ENCODE measurements around the gene SLC25A21.
"Not testable (repeated sequence)": the region's sequence is repeated elsewhere in the genome, so short reads cannot be mapped to it uniquely, and the experiment has no call there.

The SLC25A21 gene

DNA sequence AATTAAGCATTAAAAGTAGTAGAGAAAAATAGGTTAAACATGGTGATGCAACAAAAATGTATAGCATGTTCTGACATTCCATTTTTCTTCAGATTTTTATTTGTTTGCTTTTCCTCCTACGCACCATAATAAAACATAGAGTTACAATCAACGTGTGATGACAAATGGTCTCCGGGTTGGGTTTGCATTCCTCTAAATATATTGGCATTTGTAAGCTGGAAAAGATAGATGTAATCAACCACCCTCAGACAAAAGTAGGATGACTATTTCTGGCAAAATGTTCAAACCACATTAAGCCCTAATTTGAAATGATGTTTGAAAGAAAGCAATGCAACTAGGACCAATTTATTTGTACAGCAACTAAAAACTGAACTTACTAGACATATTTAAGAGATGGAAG, 58.4 kb downstream of the SLC25A21 start:
- no peak for DNase-seq
- CTCF ChIA-PET, result no interaction called here
- H3K9me3 Mint-ChIP-seq, result peaks cover 3% of the 10 kb centered on the region
- no peaks in the 10 kb centered on the region for H3K27me3 Mint-ChIP-seq
- no peak overlapping the region for H3K27ac Mint-ChIP-seq
- no peaks in the 10 kb centered on the region for H3K36me3 Mint-ChIP-seq
- H3K4me3 Mint-ChIP-seq, result no peak overlapping the region
- H3K4me1 Mint-ChIP-seq, result no peaks in the 10 kb centered on the region

- DNase-seq, result no peak
- Mint-ChIP-seq H3K36me3 (no peaks in the 10 kb centered on the region), H3K27me3 (no peaks in the 10 kb centered on the region), H3K9me3 (peaks cover 8% of the 10 kb centered on the region), H3K4me1 (no peaks in the 10 kb centered on the region), H3K4me3 (no peak overlapping the region), H3K27ac (no peak overlapping the region)
- CTCF ChIA-PET, result no interaction called here
Measured at GRCh38 chr14:37098132-37098531, 74.3 kb downstream of the SLC25A21 start.

DNA sequence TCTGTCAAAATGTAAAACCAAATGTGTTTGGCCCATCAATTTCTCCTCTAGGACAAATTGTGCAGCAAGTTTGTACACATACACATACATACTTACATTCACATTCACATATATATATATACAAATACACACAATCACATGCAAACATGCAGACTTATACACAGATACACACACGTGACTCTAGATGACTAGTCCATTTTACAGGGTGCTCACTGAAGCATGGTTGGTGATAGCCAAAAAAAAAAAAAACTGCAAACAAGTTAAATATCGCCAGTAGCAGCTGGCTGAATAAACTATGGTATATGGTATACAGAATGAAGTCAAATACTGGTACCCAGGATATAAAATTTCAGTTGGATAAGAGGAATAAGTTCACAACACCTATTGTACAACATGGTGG, 77.9 kb downstream of the SLC25A21 start:
- Mint-ChIP-seq H3K27me3 (no peaks in the 10 kb centered on the region), H3K4me1 (no peaks in the 10 kb centered on the region), H3K27ac (no peak overlapping the region), H3K36me3 (no peaks in the 10 kb centered on the region), H3K9me3 (peaks cover 4% of the 10 kb centered on the region), H3K4me3 (no peak overlapping the region)
- CTCF ChIA-PET, result no interaction called here
- no peak for DNase-seq

- H3K36me3 Mint-ChIP-seq, result no peaks in the 10 kb centered on the region
- DNase-seq, result no peak
- H3K9me3 Mint-ChIP-seq, result peaks cover 2% of the 10 kb centered on the region
- no peaks in the 10 kb centered on the region for H3K27me3 Mint-ChIP-seq
- H3K4me1 Mint-ChIP-seq, result no peaks in the 10 kb centered on the region
- CTCF ChIA-PET, result no interaction called here
- H3K4me3 Mint-ChIP-seq, result no peak overlapping the region
- no peak overlapping the region for H3K27ac Mint-ChIP-seq
Measured at GRCh38 chr14:37093364-37093763, 79.0 kb downstream of the SLC25A21 start.

DNA sequence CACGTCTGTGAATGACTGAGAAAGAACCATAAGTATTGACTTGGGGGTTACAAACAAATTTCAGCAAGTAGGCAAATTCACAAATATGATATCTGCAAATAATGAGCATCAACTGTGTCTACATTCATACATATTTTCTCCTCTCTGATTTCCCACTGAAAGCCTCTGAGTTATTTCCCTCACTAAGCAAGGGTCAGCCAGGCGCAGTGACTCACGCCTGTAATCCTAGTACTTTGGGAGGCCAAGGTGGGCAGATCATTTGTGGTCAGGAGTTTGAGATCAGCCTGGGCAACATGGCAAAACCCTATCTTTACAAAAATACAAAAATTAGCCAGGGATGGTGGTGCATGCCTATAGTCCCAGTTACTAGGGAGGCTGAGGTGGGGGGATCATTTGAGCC, 80.8 kb downstream of the SLC25A21 start:
- no peak for DNase-seq
- Mint-ChIP-seq H3K36me3 (no peaks in the 10 kb centered on the region), H3K4me1 (no peaks in the 10 kb centered on the region), H3K4me3 (no peak overlapping the region), H3K27ac (no peak overlapping the region), H3K27me3 (no peaks in the 10 kb centered on the region), H3K9me3 (peaks cover 2% of the 10 kb centered on the region)
- CTCF ChIA-PET, result no interaction called here

DNA sequence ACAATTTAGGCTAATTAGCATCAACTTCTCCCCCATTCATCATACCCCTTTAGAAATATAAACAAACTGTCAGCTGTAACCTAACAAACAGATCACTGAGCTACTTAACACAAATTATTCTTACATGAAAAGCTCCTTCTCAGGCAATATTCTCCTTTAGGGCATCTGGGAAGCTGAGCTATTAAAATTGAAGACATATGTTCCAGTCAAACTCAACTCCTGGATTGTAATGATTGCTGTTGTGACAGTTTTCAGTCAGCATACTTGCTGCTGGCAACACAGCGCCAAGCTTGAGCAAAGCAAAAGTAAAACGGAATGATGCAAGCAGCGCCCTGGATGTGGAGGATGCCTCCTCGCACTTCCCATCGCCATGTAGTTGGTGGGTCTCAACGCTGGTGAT, 82.4 kb downstream of the SLC25A21 start:
- CTCF ChIA-PET, result no interaction called here
- no peak for DNase-seq
- H3K27ac Mint-ChIP-seq, result no peak overlapping the region

GRCh38 chr14:37089410-37089809, 83.0 kb downstream of the SLC25A21 start:
- Mint-ChIP-seq H3K36me3 (no peaks in the 10 kb centered on the region), H3K9me3 (peaks cover 2% of the 10 kb centered on the region), H3K4me1 (no peaks in the 10 kb centered on the region), H3K4me3 (no peak overlapping the region), H3K27ac (no peak overlapping the region), H3K27me3 (no peaks in the 10 kb centered on the region)
- no peak for DNase-seq
- CTCF ChIA-PET, result no interaction called here

More for the DNA sequence above, 82.4 kb downstream of the SLC25A21 start:
- peaks cover 2% of the 10 kb centered on the region for H3K9me3 Mint-ChIP-seq
- no peaks in the 10 kb centered on the region for H3K4me1 Mint-ChIP-seq
- no peak overlapping the region for H3K4me3 Mint-ChIP-seq
- no peaks in the 10 kb centered on the region for H3K27me3 Mint-ChIP-seq
- H3K36me3 Mint-ChIP-seq, result no peaks in the 10 kb centered on the region

DNA sequence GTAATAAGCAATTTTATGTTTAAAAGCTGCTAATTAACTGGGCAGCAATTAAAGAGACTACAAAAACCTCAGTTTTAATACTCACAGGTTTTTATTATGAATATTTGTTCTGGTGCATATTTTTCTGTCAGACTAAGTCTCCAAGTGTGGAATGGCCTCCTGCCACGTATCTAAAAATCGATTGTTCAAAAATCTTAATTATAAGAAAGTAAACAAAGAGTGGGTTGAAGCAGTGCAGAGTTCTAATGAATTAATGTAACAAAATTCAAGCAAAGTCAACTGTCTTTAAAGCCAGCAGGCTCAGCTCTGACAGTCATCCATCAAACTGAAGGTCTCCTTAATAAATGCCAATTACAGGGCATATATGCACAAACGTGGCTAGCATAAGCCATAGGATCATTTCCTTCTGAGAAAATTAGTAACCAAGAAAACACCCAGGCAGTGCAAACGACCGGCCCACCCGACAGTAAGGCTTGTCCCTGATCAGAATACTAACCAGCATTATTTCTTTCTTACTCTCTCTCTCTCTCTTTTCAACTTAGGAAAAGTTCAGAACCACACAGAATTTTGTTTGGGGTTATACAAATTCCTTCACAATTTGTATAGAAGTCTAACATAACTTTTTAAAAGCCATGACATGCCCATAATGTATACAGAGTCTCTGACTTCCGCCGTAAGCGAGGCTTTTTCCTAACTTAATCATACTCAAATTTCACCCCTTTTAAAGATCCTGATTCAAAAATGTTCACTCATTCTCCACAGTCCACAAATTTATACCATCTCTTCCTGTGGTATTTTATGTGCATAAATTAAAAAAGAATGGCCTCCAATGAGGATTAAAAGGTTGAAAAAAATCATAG, 83.8 kb downstream of the SLC25A21 start:
- no peaks in the 10 kb centered on the region for H3K36me3 Mint-ChIP-seq
- no peak overlapping the region for H3K4me3 Mint-ChIP-seq
- H3K27me3 Mint-ChIP-seq, result no peaks in the 10 kb centered on the region
- no peak overlapping the region for H3K27ac Mint-ChIP-seq
- no peak for DNase-seq
- CTCF ChIA-PET, result no interaction called here
- no peaks in the 10 kb centered on the region for H3K9me3 Mint-ChIP-seq
- no peaks in the 10 kb centered on the region for H3K4me1 Mint-ChIP-seq

DNA sequence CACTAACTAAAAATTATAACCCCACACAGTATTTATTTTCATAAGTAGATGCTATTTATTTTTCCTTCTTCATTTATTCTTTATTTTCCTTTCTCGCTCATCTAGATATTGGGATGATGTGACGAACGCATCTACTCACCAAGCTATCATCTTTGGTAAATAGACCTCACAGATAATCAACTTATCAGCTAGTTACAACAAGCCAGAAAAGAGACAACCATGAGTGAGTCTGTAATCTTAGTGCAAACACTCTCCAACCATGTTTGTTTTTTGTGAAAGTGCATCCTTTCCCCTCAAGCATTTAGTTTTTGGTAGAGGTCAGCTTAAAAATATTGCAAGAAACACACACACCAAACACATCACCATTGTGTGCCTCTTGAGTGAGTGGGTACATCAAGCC, 84.9 kb downstream of the SLC25A21 start:
- H3K27me3 Mint-ChIP-seq, result no peaks in the 10 kb centered on the region
- CTCF ChIA-PET, result no interaction called here
- H3K9me3 Mint-ChIP-seq, result no peaks in the 10 kb centered on the region
- H3K4me1 Mint-ChIP-seq, result no peaks in the 10 kb centered on the region
- no peak overlapping the region for H3K27ac Mint-ChIP-seq
- no peaks in the 10 kb centered on the region for H3K36me3 Mint-ChIP-seq
- DNase-seq, result no peak
- H3K4me3 Mint-ChIP-seq, result no peak overlapping the region

- H3K4me3 Mint-ChIP-seq, result no peak overlapping the region
- H3K4me1 Mint-ChIP-seq, result no peaks in the 10 kb centered on the region
- CTCF ChIA-PET, result no interaction called here
- no peaks in the 10 kb centered on the region for H3K27me3 Mint-ChIP-seq
- no peaks in the 10 kb centered on the region for H3K36me3 Mint-ChIP-seq
- H3K9me3 Mint-ChIP-seq, result no peaks in the 10 kb centered on the region
- no peak for DNase-seq
- H3K27ac Mint-ChIP-seq, result no peak overlapping the region
Measured at GRCh38 chr14:37083599-37083998, 88.8 kb downstream of the SLC25A21 start.

DNA sequence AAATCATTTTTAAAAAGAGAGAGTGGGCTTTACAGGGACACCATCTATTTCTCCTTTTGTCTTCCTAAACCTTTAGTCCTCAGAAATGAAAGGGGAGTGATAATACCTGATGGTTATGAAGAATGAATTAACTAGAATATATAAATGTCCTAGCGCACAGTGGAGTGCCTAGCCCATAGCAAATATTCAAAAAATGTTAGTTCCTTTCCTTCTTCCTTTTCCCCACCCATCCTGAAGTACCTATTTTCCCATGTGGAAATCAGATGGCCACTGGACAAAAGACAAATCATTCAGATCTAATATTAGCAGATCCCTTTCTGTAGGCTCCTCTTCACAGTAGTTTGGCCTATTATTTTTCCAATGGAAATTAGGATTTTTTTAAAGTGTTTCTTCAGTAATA, 90.0 kb downstream of the SLC25A21 start:
- DNase-seq, result no peak
- no peak overlapping the region for H3K4me3 Mint-ChIP-seq
- H3K27me3 Mint-ChIP-seq, result no peaks in the 10 kb centered on the region
- no peaks in the 10 kb centered on the region for H3K9me3 Mint-ChIP-seq
- CTCF ChIA-PET, result no interaction called here
- H3K4me1 Mint-ChIP-seq, result no peaks in the 10 kb centered on the region
- no peaks in the 10 kb centered on the region for H3K36me3 Mint-ChIP-seq
- H3K27ac Mint-ChIP-seq, result no peak overlapping the region

DNA sequence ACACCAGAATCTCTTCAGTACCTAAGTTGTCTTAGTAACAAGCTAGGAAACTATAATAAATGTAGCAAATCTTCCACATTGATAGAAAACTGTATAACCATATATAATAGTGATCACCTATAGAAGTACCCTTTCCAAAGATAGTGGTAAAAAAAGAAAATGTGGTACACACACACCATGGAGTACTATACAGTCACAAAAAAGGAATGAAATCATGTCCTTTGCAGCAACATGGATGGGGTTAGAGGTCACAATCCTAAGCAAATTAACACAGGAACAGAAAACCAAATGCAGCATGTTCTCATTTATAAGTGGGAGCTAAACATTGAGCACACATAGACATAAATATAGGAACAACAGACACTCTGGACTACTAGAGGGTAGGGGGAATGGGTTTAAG, 90.5 kb downstream of the SLC25A21 start:
- Mint-ChIP-seq H3K27ac (no peak overlapping the region), H3K27me3 (no peaks in the 10 kb centered on the region), H3K36me3 (no peaks in the 10 kb centered on the region), H3K9me3 (no peaks in the 10 kb centered on the region), H3K4me1 (no peaks in the 10 kb centered on the region), H3K4me3 (no peak overlapping the region)
- no peak for DNase-seq
- CTCF ChIA-PET, result no interaction called here

DNA sequence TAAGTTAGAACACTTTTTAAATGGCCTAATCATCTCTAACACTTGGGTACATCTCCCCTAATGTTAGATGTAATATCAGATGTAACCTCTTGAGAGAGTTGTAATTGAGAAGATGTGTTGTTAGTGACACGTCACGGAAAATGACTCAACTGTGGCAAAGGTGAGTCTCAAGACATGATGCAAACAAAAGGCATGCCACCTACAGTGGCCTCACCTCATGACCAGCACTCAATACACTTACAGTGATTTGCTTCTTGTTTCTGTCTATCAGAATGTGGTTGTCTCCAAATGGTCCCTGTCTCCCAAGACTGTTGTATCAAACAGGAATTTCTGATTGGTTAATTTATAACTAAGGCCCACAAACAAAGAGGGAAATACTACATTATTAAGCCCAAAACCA, 91.2 kb downstream of the SLC25A21 start:
- Mint-ChIP-seq H3K4me1 (no peaks in the 10 kb centered on the region), H3K4me3 (no peak overlapping the region), H3K9me3 (no peaks in the 10 kb centered on the region), H3K27ac (no peak overlapping the region), H3K27me3 (no peaks in the 10 kb centered on the region), H3K36me3 (no peaks in the 10 kb centered on the region)
- CTCF ChIA-PET, result no interaction called here
- DNase-seq, result no peak

- Mint-ChIP-seq H3K36me3 (no peaks in the 10 kb centered on the region), H3K27ac (no peak overlapping the region), H3K27me3 (no peaks in the 10 kb centered on the region), H3K4me3 (no peak overlapping the region), H3K4me1 (no peaks in the 10 kb centered on the region), H3K9me3 (peaks cover 4% of the 10 kb centered on the region)
- DNase-seq, result no peak
- CTCF ChIA-PET, result interaction anchor here (0.6 kb wide), 1 partner anchor 1769 kb away, joined by 3 read pairs; no protein-coding TSS in a partner anchor
Measured at GRCh38 chr14:37078131-37078530, 94.3 kb downstream of the SLC25A21 start.

DNA sequence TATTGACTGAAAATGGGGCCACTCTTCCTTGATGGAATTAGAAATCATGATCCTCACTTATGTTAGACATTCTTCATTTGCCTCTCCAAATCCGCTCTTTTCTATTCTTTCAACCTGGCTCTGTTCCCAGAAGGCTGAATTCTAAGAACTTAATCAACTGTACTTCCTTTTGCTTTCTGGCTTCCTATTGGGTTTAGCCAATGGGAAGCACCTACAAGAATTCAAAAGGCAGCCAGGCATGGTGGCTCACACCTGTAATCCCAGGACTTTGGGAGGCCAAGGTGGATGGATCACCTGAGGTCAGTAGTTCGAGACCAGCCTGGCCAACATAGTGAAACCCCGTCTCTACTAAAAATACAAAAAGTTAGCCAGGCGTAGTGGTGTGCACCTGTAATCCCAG, 98.1 kb downstream of the SLC25A21 start:
- H3K27ac Mint-ChIP-seq, H3K4me1 Mint-ChIP-seq, H3K4me3 Mint-ChIP-seq, H3K36me3 Mint-ChIP-seq, H3K9me3 Mint-ChIP-seq, CTCF ChIA-PET, H3K27me3 Mint-ChIP-seq, DNase-seq: not testable (repeated sequence)
